Natural killer cell (primary cell): ENCODE data around the gene PCBP3. TPM values are rescaled to one million over a fixed set of nuclear protein-coding genes. Genes with fewer than 3 reads are reported as not detected.

ENCODE experiments used
- ATAC-seq, 3 donors: fragments of 150-1000 bp in 2 of 3; fragments of 200-7000 bp in 1 of 3; cut with Tn5 transposase; 1 replicate in 1 of 3; 2 replicates in 2 of 3; pipeline ENCODE4 v1.10.0; 2021; ENCODE audit warnings: mild to moderate bottlenecking in 2 of 3, moderate library complexity in 2 of 3
- DNase-seq, 2 donors: peaks; one replicate each; pipeline versions ENCODE4 v3.0.0 to v3.0.0-alpha.2; 2013 to 2021; ENCODE audit warnings: mixed read lengths in 1 of 2
- H3K27ac ChIP-seq: one replicate; pipeline ENCODE4 v1.5.1; 2013; ENCODE audit warnings: mild to moderate bottlenecking, low read length
- H3K27me3 ChIP-seq: one replicate; pipeline ENCODE4 v1.6.1; 2013; ENCODE audit warnings: low read length; ENCODE audit not compliant: control insufficient read depth, insufficient read depth
- H3K36me3 ChIP-seq: one replicate; pipeline ENCODE4 v1.6.1; 2013; ENCODE audit warnings: low read length; ENCODE audit not compliant: control insufficient read depth, insufficient read depth
- H3K4me1 ChIP-seq: one replicate; pipeline ENCODE4 v1.6.1; 2013; ENCODE audit warnings: low read length; ENCODE audit not compliant: control insufficient read depth, insufficient read depth
- H3K4me3 ChIP-seq: one replicate; pipeline ENCODE4 v1.5.1; 2013; ENCODE audit warnings: low read length
- H3K9me3 ChIP-seq: one replicate; pipeline ENCODE4 v1.6.1; 2013; ENCODE audit warnings: low read length; ENCODE audit not compliant: control insufficient read depth, insufficient read depth
- H3K27ac Mint-ChIP-seq, 2 donors: one replicate each; pipeline ENCODE4 v1.8.0; 2022; ENCODE audit warnings: mild to moderate bottlenecking in 2 of 2, mixed read lengths in 2 of 2, moderate library complexity in 1 of 2
- H3K27me3 Mint-ChIP-seq, 2 donors: one replicate each; pipeline ENCODE4 v1.8.0; 2022; ENCODE audit warnings: low read depth in 2 of 2, mixed read lengths in 2 of 2
- H3K36me3 Mint-ChIP-seq: one replicate; pipeline ENCODE4 v1.8.0; 2022; ENCODE audit warnings: mixed read lengths
- H3K4me1 Mint-ChIP-seq, 2 donors: one replicate each; pipeline ENCODE4 v1.8.0; 2022; ENCODE audit warnings: mixed read lengths in 2 of 2
- H3K4me3 Mint-ChIP-seq: one replicate; pipeline ENCODE4 v1.8.0; 2022; ENCODE audit warnings: mild to moderate bottlenecking, moderate library complexity, mixed read lengths
- H3K9me3 Mint-ChIP-seq, 2 donors: one replicate each; pipeline ENCODE4 v1.8.0; 2022; ENCODE audit warnings: mixed read lengths in 2 of 2
- whole genome bisulfite sequencing: methylation state at CpG from one replicate; pipeline ENCODE4 v1.1.7; 2013; ENCODE audit warnings: missing lambda C conversion rate; ENCODE audit not compliant: insufficient coverage; 5-methylcytosine and 5-hydroxymethylcytosine counted together
- intact Hi-C: fragments of 100-400 bp; cut with micrococcal nuclease; formaldehyde crosslinking; loops from one replicate; pipeline ENCODE4 v1.14.2; 2022
- total RNA-seq, 4 donors: library from RNA; stranded (reverse); fragments of 120-200 nt in 1 of 4; gene quantifications; one replicate each; pipeline versions ENCODE4 v1.2.3 to v1.2.4, GENCODE V29; 2013 to 2022
- TF ChIP-seq, protein P1 (sequence below): fragments of 200-600 bp; IDR thresholded peaks from one replicate; pipeline ENCODE4 v1.8.0; 2022; ENCODE audit warnings: antibody characterized with exemption

PCBP3 gene
- total RNA-seq, 3 donors from 2014 or later (not counting 1 experiment from before 2014, with no cell fraction given): 0.50 to 3.0 (median 0.52) TPM

DNA sequence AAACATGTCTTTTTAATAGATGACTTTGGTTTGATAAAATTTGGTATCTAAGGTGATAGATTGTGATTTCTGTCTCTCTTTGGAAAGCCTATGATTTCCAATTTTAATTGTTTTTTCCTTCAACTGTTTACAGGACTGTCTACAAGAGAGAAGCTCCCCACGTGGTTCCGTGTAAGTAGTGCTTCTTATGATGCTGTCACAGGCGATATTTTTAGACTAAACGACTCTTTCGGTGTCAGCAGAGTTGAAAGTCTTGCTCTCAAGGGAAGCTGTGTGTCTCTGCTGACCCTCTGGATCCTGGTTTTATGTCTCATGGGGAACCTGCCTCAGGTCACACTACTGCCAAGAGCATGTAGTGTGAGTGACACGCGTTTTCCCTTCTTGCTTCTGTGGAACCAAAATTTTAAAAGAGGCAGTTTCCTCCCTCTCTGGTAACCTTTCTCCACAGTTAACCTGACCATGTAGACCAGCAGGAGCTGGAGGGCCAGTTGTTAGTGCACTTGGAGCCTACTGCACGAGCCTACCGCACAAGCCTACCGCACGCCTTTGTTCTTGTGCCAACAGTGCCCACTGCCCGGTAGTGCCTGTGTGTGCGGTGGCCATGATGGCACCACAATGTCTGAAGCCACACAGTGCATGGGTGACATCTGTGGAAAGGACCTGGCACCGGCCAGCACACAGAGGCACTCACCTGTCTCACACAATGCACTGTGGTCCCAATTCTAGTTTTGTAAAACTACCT is 91.9 kb downstream of the PCBP3 start:
- Histone ChIP-seq H3K9me3 (no peaks in the 10 kb centered on the region), H3K4me3 (no peak overlapping the region), H3K4me1 (no peaks in the 10 kb centered on the region), H3K36me3 (no peaks in the 10 kb centered on the region), H3K27me3 (no peaks in the 10 kb centered on the region), H3K27ac (no peak overlapping the region)
- Mint-ChIP-seq H3K27me3 (peaks cover 9 to 17% of the 10 kb centered on the region in 2 donors), H3K4me3 (no peak overlapping the region), H3K9me3 (no peaks in the 10 kb centered on the region), H3K4me1 (no peaks in the 10 kb centered on the region), H3K36me3 (no peaks in the 10 kb centered on the region), H3K27ac (no peak overlapping the region)
- intact Hi-C loops: no loop called here
- TF ChIP-seq, protein P1, sequence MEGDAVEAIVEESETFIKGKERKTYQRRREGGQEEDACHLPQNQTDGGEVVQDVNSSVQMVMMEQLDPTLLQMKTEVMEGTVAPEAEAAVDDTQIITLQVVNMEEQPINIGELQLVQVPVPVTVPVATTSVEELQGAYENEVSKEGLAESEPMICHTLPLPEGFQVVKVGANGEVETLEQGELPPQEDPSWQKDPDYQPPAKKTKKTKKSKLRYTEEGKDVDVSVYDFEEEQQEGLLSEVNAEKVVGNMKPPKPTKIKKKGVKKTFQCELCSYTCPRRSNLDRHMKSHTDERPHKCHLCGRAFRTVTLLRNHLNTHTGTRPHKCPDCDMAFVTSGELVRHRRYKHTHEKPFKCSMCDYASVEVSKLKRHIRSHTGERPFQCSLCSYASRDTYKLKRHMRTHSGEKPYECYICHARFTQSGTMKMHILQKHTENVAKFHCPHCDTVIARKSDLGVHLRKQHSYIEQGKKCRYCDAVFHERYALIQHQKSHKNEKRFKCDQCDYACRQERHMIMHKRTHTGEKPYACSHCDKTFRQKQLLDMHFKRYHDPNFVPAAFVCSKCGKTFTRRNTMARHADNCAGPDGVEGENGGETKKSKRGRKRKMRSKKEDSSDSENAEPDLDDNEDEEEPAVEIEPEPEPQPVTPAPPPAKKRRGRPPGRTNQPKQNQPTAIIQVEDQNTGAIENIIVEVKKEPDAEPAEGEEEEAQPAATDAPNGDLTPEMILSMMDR: no peak
- DNase-seq (no peak), ATAC-seq (no peak)
- WGBS: 94% methylated on average over 14 of the region's 14 CpGs

DNA sequence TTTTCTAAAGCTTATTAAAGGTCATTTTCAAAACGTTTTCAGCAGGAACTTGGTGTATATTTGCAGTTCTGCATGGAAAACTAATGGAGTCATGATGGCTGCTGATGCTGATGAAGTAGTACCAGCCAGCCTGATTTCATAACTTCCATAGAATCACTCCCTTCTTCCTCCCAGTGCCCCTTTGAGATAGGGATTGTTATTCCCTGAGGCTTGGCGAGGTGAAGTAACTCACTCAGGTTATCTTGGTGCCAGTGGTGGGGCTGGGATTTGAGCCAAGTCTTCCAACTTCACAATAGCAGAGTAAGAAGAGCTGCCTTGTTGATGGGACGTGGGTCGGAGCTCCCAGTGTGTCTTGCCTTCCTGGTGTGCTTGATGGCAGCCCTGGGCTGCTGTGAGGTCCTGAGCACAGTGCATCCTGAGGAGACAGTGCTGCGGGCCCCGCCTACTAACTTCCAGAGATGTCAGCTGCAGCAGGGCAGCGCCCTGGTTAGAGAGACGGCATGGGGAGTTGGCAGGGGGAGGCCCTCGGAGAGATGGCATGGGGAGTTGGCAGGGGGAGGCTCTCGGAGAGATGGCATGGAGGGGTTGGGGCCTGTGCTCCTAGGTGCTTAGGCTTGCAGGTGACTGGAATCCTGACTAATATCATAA is 92.6 kb downstream of the PCBP3 start:
- ATAC-seq (no peak), DNase-seq (no peak)
- intact Hi-C loops: no loop called here
- Histone ChIP-seq H3K9me3 (no peaks in the 10 kb centered on the region), H3K4me1 (no peaks in the 10 kb centered on the region), H3K27ac (no peak overlapping the region), H3K4me3 (no peak overlapping the region), H3K27me3 (no peaks in the 10 kb centered on the region), H3K36me3 (no peaks in the 10 kb centered on the region)
- Mint-ChIP-seq H3K36me3 (no peaks in the 10 kb centered on the region), H3K27ac (no peak overlapping the region), H3K27me3 (peaks cover 7 to 12% of the 10 kb centered on the region in 2 donors), H3K4me3 (no peak overlapping the region), H3K4me1 (no peaks in the 10 kb centered on the region), H3K9me3 (no peaks in the 10 kb centered on the region)
- WGBS: 89% methylated on average over 9 of the region's 10 CpGs
- TF ChIP-seq, protein P1: no peak

DNA sequence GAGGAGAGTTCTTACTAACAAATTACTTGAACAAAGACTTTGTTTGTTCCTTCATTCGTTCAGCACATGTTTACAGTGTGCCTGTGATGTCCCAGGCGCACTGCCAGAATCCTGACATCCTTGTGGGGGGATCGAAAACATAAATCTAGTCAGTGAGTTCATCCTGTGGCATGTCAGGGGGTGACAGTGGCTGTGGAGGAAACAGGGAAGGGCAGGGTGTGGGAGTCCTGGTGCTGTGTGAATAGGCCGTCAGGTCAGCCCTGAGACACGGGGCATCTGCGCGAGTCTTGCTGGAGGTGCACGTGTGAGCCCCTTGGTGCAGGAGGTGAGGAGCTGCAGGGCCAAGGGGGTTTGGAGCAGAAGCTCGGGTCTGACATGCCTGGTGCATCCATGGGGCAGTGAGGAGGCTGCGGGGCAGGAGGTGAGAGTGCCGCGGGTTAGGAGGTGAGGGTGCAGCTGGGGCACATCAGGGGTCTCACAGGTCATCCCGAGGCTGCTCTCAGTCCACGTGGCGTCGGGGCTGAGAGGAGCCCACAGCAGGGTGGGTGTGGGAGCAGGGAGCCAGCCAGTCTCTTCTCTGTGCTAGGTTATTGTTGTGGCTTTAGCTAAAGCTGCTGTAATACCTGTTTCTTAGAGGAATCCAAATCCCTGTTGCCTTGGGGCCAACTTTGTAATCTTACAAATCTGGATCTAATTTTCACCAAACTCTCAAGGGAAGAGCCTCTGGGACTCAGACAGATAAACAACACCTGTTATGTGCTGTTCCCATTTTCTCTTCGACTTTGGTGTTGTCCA is 93.4 kb downstream of the PCBP3 start:
- Histone ChIP-seq H3K4me3 (no peak overlapping the region), H3K27ac (no peak overlapping the region), H3K36me3 (no peaks in the 10 kb centered on the region), H3K27me3 (no peaks in the 10 kb centered on the region), H3K9me3 (no peaks in the 10 kb centered on the region), H3K4me1 (no peaks in the 10 kb centered on the region)
- TF ChIP-seq, protein P1: no peak
- Mint-ChIP-seq H3K27ac (no peak overlapping the region), H3K27me3 (peaks cover 4 to 5% of the 10 kb centered on the region in 2 donors), H3K9me3 (no peaks in the 10 kb centered on the region), H3K4me1 (no peaks in the 10 kb centered on the region), H3K36me3 (no peaks in the 10 kb centered on the region), H3K4me3 (no peak overlapping the region)
- DNase-seq (no peak), ATAC-seq (no peak)
- intact Hi-C loops: no loop called here
- WGBS: 88% methylated on average over 17 of the region's 17 CpGs
